ENCODE results near the gene RFXAP.

RFXAP gene

GRCh38 chr13:36866232-36866631 lies 47.2 kb downstream of the RFXAP start:
- no peaks in the 10 kb centered on the region for H3K79me1 ChIP-seq (ENCODE audit: low read depth, low read length)
- H3K14ac ChIP-seq (ENCODE audit: low read length), result no peak overlapping the region
- H3K18ac ChIP-seq (ENCODE audit: low read length), result no peak overlapping the region
- H3K9me3 ChIP-seq (replicated peaks in 1 of 2; ENCODE audit: control insufficient read depth in 2 of 2, insufficient read depth in 1 of 2, low read depth in 1 of 2, low read length in 2 of 2), result no peaks in the 10 kb centered on the region
- H2BK5ac ChIP-seq (ENCODE audit: low read length), result no peak overlapping the region
- H4K91ac ChIP-seq (ENCODE audit: low read depth, low read length, poor library complexity), result no peak overlapping the region
- H3K4ac ChIP-seq (ENCODE audit: low read length), result no peak overlapping the region
- H2AFZ ChIP-seq (ENCODE audit: low read length), result no peak overlapping the region
- no peaks in the 10 kb centered on the region for H3K4me1 ChIP-seq (ENCODE audit: control insufficient read depth in 2 of 2, insufficient read depth in 1 of 2, low read depth in 1 of 2, low read length in 2 of 2)
- no peak overlapping the region for H3K27ac ChIP-seq (replicated peaks; ENCODE audit: low read length)
- no peak overlapping the region for H3K4me3 ChIP-seq (ENCODE audit: low read length in 2 of 2)
- no peak overlapping the region for H2BK12ac ChIP-seq (ENCODE audit: low read length)
- no peak overlapping the region for H3K4me2 ChIP-seq (ENCODE audit: insufficient read depth, low read length, poor library complexity, severe bottlenecking)
- no peak overlapping the region for H2BK120ac ChIP-seq (ENCODE audit: low read depth, low read length)
- no peak overlapping the region for H2BK15ac ChIP-seq (ENCODE audit: low read length)
- no peak overlapping the region for H3K23ac ChIP-seq (ENCODE audit: low read depth, low read length, poor library complexity)
- no peaks in the 10 kb centered on the region for H3K27me3 ChIP-seq (ENCODE audit: control insufficient read depth in 3 of 3, insufficient read depth in 3 of 3, low read depth in 1 of 3, low read length in 3 of 3)
- no peak for DNase-seq (ENCODE audit: low spot score)
- H4K8ac ChIP-seq (ENCODE audit: low read depth, low read length), result no peak overlapping the region
- H3K36me3 ChIP-seq (replicated peaks in 1 of 2; ENCODE audit: control insufficient read depth in 2 of 2, insufficient read depth in 2 of 2, low read length in 2 of 2), result no peaks in the 10 kb centered on the region
- H3K9ac ChIP-seq (ENCODE audit: low read depth, low read length, poor library complexity), result no peak overlapping the region
- H2AK5ac ChIP-seq (ENCODE audit: low read depth, low read length), result no peak overlapping the region

- no peak for DNase-seq (ENCODE audit: low spot score)
- Histone ChIP-seq H2BK15ac (ENCODE audit: low read length) (no peak overlapping the region), H3K27me3 (ENCODE audit: control insufficient read depth in 3 of 3, insufficient read depth in 3 of 3, low read depth in 1 of 3, low read length in 3 of 3) (no peaks in the 10 kb centered on the region), H4K91ac (ENCODE audit: low read depth, low read length, poor library complexity) (no peak overlapping the region), H2BK12ac (ENCODE audit: low read length) (no peak overlapping the region), H4K8ac (ENCODE audit: low read depth, low read length) (no peak overlapping the region), H3K4ac (ENCODE audit: low read length) (no peak overlapping the region), H3K18ac (ENCODE audit: low read length) (no peak overlapping the region), H3K4me3 (ENCODE audit: low read length in 2 of 2) (no peak overlapping the region), H3K23ac (ENCODE audit: low read depth, low read length, poor library complexity) (no peak overlapping the region), H2AFZ (ENCODE audit: low read length) (no peak overlapping the region), H3K4me1 (ENCODE audit: control insufficient read depth in 2 of 2, insufficient read depth in 1 of 2, low read depth in 1 of 2, low read length in 2 of 2) (no peaks in the 10 kb centered on the region), H3K27ac (replicated peaks; ENCODE audit: low read length) (no peak overlapping the region), H3K4me2 (ENCODE audit: insufficient read depth, low read length, poor library complexity, severe bottlenecking) (no peak overlapping the region), H2BK5ac (ENCODE audit: low read length) (no peak overlapping the region), H3K9me3 (replicated peaks in 1 of 2; ENCODE audit: control insufficient read depth in 2 of 2, insufficient read depth in 1 of 2, low read depth in 1 of 2, low read length in 2 of 2) (no peaks in the 10 kb centered on the region), H2BK120ac (ENCODE audit: low read depth, low read length) (no peak overlapping the region), H3K14ac (ENCODE audit: low read length) (no peak overlapping the region), H3K9ac (ENCODE audit: low read depth, low read length, poor library complexity) (no peak overlapping the region), H2AK5ac (ENCODE audit: low read depth, low read length) (no peak overlapping the region), H3K79me1 (ENCODE audit: low read depth, low read length) (no peaks in the 10 kb centered on the region), H3K36me3 (replicated peaks in 1 of 2; ENCODE audit: control insufficient read depth in 2 of 2, insufficient read depth in 2 of 2, low read length in 2 of 2) (no peaks in the 10 kb centered on the region)
- WGBS, 2 donors (ENCODE audit: extremely low coverage in 2 of 2, insufficient read length in 2 of 2, insufficient replicate concordance in 1 of 2), result no CpG with 5 or more reads among the region's 1 CpG
Measured at GRCh38 chr13:36870050-36870692, 51.1 kb downstream of the RFXAP start.

DNA sequence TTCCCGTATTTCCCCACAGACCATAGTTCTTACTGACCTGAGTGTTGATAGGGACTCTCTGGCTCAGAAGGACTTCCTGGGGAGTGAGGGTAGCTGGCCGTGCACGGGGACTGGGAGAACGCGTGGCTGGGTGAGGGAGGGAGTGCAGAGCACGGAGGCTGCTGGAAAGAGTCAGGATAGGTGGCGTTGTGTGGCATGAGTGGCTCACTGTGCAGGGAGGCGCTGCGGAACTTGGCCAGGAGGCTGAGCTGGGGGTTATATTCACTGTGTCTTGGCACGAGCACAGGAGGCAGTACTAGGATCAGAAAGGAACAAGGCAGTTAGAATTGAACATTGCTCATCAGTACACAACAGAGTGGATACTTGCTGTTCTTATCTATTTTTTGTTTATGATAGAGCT lies 53.6 kb downstream of the RFXAP start:
- no peak overlapping the region for H2BK5ac ChIP-seq (ENCODE audit: low read length)
- H2BK120ac ChIP-seq (ENCODE audit: low read depth, low read length), result no peak overlapping the region
- H3K79me1 ChIP-seq (ENCODE audit: low read depth, low read length), result no peaks in the 10 kb centered on the region
- no peak overlapping the region for H3K4ac ChIP-seq (ENCODE audit: low read length)
- H2BK15ac ChIP-seq (ENCODE audit: low read length), result no peak overlapping the region
- no peak overlapping the region for H3K4me3 ChIP-seq (ENCODE audit: low read length in 2 of 2)
- H3K18ac ChIP-seq (ENCODE audit: low read length), result no peak overlapping the region
- H3K9ac ChIP-seq (ENCODE audit: low read depth, low read length, poor library complexity), result no peak overlapping the region
- H3K4me1 ChIP-seq (ENCODE audit: control insufficient read depth in 2 of 2, insufficient read depth in 1 of 2, low read depth in 1 of 2, low read length in 2 of 2), result no peaks in the 10 kb centered on the region
- peaks cover 0 to under 1% (median 0%) of the 10 kb centered on the region in 3 experiments for H3K27me3 ChIP-seq (ENCODE audit: control insufficient read depth in 3 of 3, insufficient read depth in 3 of 3, low read depth in 1 of 3, low read length in 3 of 3)
- no peak overlapping the region for H3K14ac ChIP-seq (ENCODE audit: low read length)
- no peaks in the 10 kb centered on the region for H3K36me3 ChIP-seq (replicated peaks in 1 of 2; ENCODE audit: control insufficient read depth in 2 of 2, insufficient read depth in 2 of 2, low read length in 2 of 2)
- no peak overlapping the region for H4K91ac ChIP-seq (ENCODE audit: low read depth, low read length, poor library complexity)
- H3K27ac ChIP-seq (replicated peaks; ENCODE audit: low read length), result no peak overlapping the region
- DNase-seq (ENCODE audit: low spot score), result no peak
- no peak overlapping the region for H2BK12ac ChIP-seq (ENCODE audit: low read length)
- H3K23ac ChIP-seq (ENCODE audit: low read depth, low read length, poor library complexity), result no peak overlapping the region
- H3K9me3 ChIP-seq (replicated peaks in 1 of 2; ENCODE audit: control insufficient read depth in 2 of 2, insufficient read depth in 1 of 2, low read depth in 1 of 2, low read length in 2 of 2), result no peaks in the 10 kb centered on the region
- no CpG with 5 or more reads among the region's 10 CpGs for WGBS, 2 donors (ENCODE audit: extremely low coverage in 2 of 2, insufficient read length in 2 of 2, insufficient replicate concordance in 1 of 2)
- H2AFZ ChIP-seq (ENCODE audit: low read length), result no peak overlapping the region
- H3K4me2 ChIP-seq (ENCODE audit: insufficient read depth, low read length, poor library complexity, severe bottlenecking), result no peak overlapping the region
- no peak overlapping the region for H2AK5ac ChIP-seq (ENCODE audit: low read depth, low read length)
- no peak overlapping the region for H4K8ac ChIP-seq (ENCODE audit: low read depth, low read length)

DNA sequence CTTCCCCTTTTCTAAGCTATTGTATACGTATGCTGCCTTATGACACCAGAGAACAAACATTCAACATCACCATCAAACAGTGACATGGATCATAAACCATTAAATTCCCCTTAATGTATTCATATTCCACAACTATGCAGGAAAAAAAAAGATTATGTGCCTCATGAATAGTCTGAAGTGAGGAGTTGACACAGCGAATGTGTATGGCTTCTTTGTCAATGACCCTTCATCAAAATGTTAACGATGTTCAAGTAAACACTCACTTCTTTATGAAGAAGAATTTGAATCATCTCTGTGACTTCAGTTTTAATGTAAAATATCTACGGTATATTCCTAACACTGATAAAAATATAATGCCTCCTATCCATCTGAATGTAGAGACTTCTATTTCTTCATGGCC lies 56.4 kb downstream of the RFXAP start:
- H3K79me1 ChIP-seq (ENCODE audit: low read depth, low read length), result no peaks in the 10 kb centered on the region
- H2BK15ac ChIP-seq (ENCODE audit: low read length), result no peak overlapping the region
- H2AFZ ChIP-seq (ENCODE audit: low read length), result no peak overlapping the region
- H3K14ac ChIP-seq (ENCODE audit: low read length), result no peak overlapping the region
- H4K8ac ChIP-seq (ENCODE audit: low read depth, low read length), result no peak overlapping the region
- no peaks in the 10 kb centered on the region for H3K4me1 ChIP-seq (ENCODE audit: control insufficient read depth in 2 of 2, insufficient read depth in 1 of 2, low read depth in 1 of 2, low read length in 2 of 2)
- no peak overlapping the region for H3K4me2 ChIP-seq (ENCODE audit: insufficient read depth, low read length, poor library complexity, severe bottlenecking)
- no peak overlapping the region for H3K23ac ChIP-seq (ENCODE audit: low read depth, low read length, poor library complexity)
- no peak overlapping the region for H3K27ac ChIP-seq (replicated peaks; ENCODE audit: low read length)
- H3K4ac ChIP-seq (ENCODE audit: low read length), result no peak overlapping the region
- no peaks in the 10 kb centered on the region for H3K9me3 ChIP-seq (replicated peaks in 1 of 2; ENCODE audit: control insufficient read depth in 2 of 2, insufficient read depth in 1 of 2, low read depth in 1 of 2, low read length in 2 of 2)
- no peak overlapping the region for H3K18ac ChIP-seq (ENCODE audit: low read length)
- no peaks in the 10 kb centered on the region for H3K36me3 ChIP-seq (replicated peaks in 1 of 2; ENCODE audit: control insufficient read depth in 2 of 2, insufficient read depth in 2 of 2, low read length in 2 of 2)
- no CpG with 5 or more reads among the region's 4 CpGs for WGBS, 2 donors (ENCODE audit: extremely low coverage in 2 of 2, insufficient read length in 2 of 2, insufficient replicate concordance in 1 of 2)
- H4K91ac ChIP-seq (ENCODE audit: low read depth, low read length, poor library complexity), result no peak overlapping the region
- no peak overlapping the region for H3K4me3 ChIP-seq (ENCODE audit: low read length in 2 of 2)
- H3K9ac ChIP-seq (ENCODE audit: low read depth, low read length, poor library complexity), result no peak overlapping the region
- DNase-seq (ENCODE audit: low spot score), result no peak
- H2BK120ac ChIP-seq (ENCODE audit: low read depth, low read length), result no peak overlapping the region
- H2BK12ac ChIP-seq (ENCODE audit: low read length), result no peak overlapping the region
- H3K27me3 ChIP-seq (ENCODE audit: control insufficient read depth in 3 of 3, insufficient read depth in 3 of 3, low read depth in 1 of 3, low read length in 3 of 3), result peaks cover 0 to 3% (median 0%) of the 10 kb centered on the region in 3 experiments
- no peak overlapping the region for H2BK5ac ChIP-seq (ENCODE audit: low read length)
- no peak overlapping the region for H2AK5ac ChIP-seq (ENCODE audit: low read depth, low read length)
